ENCODE results near the gene C19orf44. TPM values are rescaled to one million over a fixed set of nuclear protein-coding genes. Genes with fewer than 3 reads are reported as not detected.

The C19orf44 gene
- total RNA-seq, 2 donors from 2014 or later = 4.9 to 6.1 TPM

DNA sequence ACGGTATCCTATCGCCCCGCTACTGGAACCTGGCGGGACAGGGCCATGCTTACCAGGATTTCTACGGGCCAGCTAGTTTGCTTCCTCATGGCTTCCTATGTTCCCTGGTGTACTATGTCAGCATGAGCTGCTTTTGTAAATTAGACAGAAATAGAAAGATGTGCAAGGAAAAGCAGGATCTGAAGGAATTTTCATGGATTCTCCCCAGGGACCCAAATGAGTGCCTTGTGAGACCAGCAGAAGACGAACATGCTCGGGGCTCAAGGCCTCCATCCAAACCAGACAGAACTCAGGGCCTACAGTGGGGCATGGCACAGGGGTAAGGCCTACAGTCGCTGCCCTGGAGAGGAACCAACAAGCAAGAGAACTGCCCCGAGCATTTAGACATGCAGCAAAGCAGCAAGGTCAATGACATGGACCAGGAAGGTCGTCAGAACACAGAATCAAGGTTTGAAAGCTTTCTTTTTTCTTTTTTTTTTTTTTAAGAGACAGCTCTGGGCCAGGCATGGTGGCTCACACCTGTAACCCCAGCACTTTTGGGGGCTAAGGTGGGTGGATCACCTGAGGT, 41.8 kb upstream of the C19orf44 start:
- DNase-seq (ENCODE audit: low spot score) = no peak
- TF ChIP-seq, protein P1, sequence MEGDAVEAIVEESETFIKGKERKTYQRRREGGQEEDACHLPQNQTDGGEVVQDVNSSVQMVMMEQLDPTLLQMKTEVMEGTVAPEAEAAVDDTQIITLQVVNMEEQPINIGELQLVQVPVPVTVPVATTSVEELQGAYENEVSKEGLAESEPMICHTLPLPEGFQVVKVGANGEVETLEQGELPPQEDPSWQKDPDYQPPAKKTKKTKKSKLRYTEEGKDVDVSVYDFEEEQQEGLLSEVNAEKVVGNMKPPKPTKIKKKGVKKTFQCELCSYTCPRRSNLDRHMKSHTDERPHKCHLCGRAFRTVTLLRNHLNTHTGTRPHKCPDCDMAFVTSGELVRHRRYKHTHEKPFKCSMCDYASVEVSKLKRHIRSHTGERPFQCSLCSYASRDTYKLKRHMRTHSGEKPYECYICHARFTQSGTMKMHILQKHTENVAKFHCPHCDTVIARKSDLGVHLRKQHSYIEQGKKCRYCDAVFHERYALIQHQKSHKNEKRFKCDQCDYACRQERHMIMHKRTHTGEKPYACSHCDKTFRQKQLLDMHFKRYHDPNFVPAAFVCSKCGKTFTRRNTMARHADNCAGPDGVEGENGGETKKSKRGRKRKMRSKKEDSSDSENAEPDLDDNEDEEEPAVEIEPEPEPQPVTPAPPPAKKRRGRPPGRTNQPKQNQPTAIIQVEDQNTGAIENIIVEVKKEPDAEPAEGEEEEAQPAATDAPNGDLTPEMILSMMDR (IDR thresholded peaks at IDR 0.05) = no peak
- peaks cover 30 to 45% of the 10 kb centered on the region in 2 donors for H3K4me1 ChIP-seq (ENCODE audit: control insufficient read depth in 1 of 2, low read depth in 2 of 2)
- no peak overlapping the region for H3K4me3 ChIP-seq
- H3K27me3 ChIP-seq (replicated peaks; ENCODE audit: insufficient read depth) = no peaks in the 10 kb centered on the region
- H3K36me3 ChIP-seq = no peaks in the 10 kb centered on the region
- H3K27ac ChIP-seq = peak overlapping the region; percentile 1 to 30
- ATAC-seq (ENCODE audit: insufficient number of reproducible peaks, low FRiP score, low read depth) = no peak
- no peaks in the 10 kb centered on the region for H3K9me3 ChIP-seq

- ATAC-seq (ENCODE audit: insufficient number of reproducible peaks, low FRiP score, low read depth) (no peak), DNase-seq (ENCODE audit: low spot score) (no peak)
- no peaks in the 10 kb centered on the region for H3K9me3 ChIP-seq
- H3K27me3 ChIP-seq (replicated peaks; ENCODE audit: insufficient read depth) = no peaks in the 10 kb centered on the region
- H3K36me3 ChIP-seq = no peaks in the 10 kb centered on the region
- no peak overlapping the region for H3K4me3 ChIP-seq
- H3K4me1 ChIP-seq (ENCODE audit: control insufficient read depth in 1 of 2, low read depth in 2 of 2) = peaks cover 30 to 45% of the 10 kb centered on the region in 2 donors
- H3K27ac ChIP-seq = no peak overlapping the region
- TF ChIP-seq, protein P1 (IDR thresholded peaks at IDR 0.05) = no peak
These were observed 40.7 kb upstream of the C19orf44 start for GRCh38 chr19:16455489-16455888.

- H3K4me1 ChIP-seq (ENCODE audit: control insufficient read depth in 1 of 2, low read depth in 2 of 2) = peaks cover 30 to 45% of the 10 kb centered on the region in 2 donors
- no peaks in the 10 kb centered on the region for H3K36me3 ChIP-seq
- no peaks in the 10 kb centered on the region for H3K27me3 ChIP-seq (replicated peaks; ENCODE audit: insufficient read depth)
- DNase-seq (ENCODE audit: low spot score) = no peak
- TF ChIP-seq, protein P1 (IDR thresholded peaks at IDR 0.05) = no peak
- no peak for ATAC-seq (ENCODE audit: insufficient number of reproducible peaks, low FRiP score, low read depth)
- H3K27ac ChIP-seq = peak overlapping the region; percentile 66 to 82
- H3K4me3 ChIP-seq = peak overlapping the region; percentile 64
- H3K9me3 ChIP-seq = no peaks in the 10 kb centered on the region
These were observed 39.5 kb upstream of the C19orf44 start for GRCh38 chr19:16456652-16457194.

DNA sequence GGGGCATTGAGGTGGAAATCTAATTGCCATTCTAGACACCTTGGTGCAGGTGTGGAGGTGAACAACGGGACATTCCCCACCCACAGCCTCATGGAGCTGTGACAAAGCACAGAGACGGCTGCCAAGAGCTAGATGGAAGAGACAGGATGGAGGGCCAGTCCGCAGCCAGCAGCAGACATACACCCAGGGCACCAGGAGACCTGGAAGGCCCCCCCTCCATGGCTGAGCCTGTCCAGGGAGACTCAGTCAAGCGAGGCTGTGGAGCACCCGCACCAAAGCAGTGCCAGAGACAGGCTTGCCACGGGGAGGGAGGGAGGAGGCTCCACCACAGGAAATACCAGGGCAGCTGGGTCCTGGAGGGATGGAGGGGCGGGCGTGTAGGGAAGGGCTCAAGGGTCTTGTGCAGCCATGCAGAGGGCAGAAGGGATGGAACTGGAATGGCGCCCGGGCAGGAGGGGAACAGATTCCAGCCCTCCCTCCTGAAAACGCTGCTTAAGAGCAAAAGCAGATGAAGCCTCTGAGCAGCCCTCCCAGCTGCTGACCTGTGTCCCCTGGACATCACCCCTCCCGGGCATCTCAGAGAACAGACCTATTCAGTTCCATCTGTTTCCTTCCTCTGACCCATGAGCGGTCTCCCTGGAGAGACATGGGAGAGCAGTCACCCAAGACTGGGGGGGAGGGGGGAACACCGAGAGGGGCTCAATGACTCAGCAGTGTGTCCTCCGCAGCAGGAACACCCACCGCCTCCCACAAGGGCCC, 38.8 kb upstream of the C19orf44 start:
- TF ChIP-seq, protein P1 (IDR thresholded peaks at IDR 0.05) = no peak
- Histone ChIP-seq H3K4me3 (peak overlapping the region; percentile 64), H3K27ac (peak overlapping the region; percentile 66 to 82), H3K27me3 (replicated peaks; ENCODE audit: insufficient read depth) (no peaks in the 10 kb centered on the region), H3K36me3 (no peaks in the 10 kb centered on the region), H3K9me3 (no peaks in the 10 kb centered on the region), H3K4me1 (ENCODE audit: control insufficient read depth in 1 of 2, low read depth in 2 of 2) (peaks cover 30 to 45% of the 10 kb centered on the region in 2 donors)
- ATAC-seq (ENCODE audit: insufficient number of reproducible peaks, low FRiP score, low read depth) (peak; percentile 25), DNase-seq (ENCODE audit: low spot score) (no peak)

DNA sequence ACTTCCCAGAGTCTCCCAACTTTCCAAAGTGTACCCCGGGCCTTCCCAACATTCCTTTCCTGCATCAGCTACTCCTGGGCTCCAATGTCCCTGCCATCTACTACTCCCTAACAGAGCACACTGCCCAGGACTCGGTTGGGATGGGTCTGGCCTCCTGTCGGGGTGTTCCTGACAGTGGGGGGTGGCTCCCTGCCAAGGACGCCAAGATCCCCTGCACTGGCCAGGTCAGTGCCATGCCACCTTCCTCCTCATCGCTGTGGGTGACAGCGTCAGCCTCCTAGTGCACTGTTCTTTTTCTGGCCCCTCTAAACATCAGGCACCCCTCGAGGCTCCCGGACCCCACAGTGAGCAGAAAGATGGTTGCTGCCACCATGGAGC, 38.3 kb upstream of the C19orf44 start:
- no peak for DNase-seq (ENCODE audit: low spot score)
- ATAC-seq (ENCODE audit: insufficient number of reproducible peaks, low FRiP score, low read depth) = no peak

More for the DNA sequence above, 38.3 kb upstream of the C19orf44 start:
- H3K27ac ChIP-seq = peak overlapping the region; percentile 66 to 82
- no peaks in the 10 kb centered on the region for H3K9me3 ChIP-seq
- H3K36me3 ChIP-seq = no peaks in the 10 kb centered on the region
- peak overlapping the region; percentile 64 for H3K4me3 ChIP-seq
- H3K27me3 ChIP-seq (replicated peaks; ENCODE audit: insufficient read depth) = no peaks in the 10 kb centered on the region
- peaks cover 30 to 45% of the 10 kb centered on the region in 2 donors for H3K4me1 ChIP-seq (ENCODE audit: control insufficient read depth in 1 of 2, low read depth in 2 of 2)
- TF ChIP-seq, protein P1 (IDR thresholded peaks at IDR 0.05) = no peak
